A549 (cell line): ENCODE measurements around the gene IGFN1. TPM values are rescaled to one million over a fixed set of nuclear protein-coding genes. Genes with fewer than 3 reads are reported as not detected.

ENCODE experiments used
- ATAC-seq, 2 experiments: fragments of 200-7000 bp in 1 of 2; fragments of >200 bp in 1 of 2; cut with Nextera tagmentation in 1 of 2; cut with Tn5 transposase in 1 of 2; 3 replicates each; pipeline versions ENCODE4 v1.8.0 to v1.9.1; 2018 to 2020; ENCODE audit warnings: mild to moderate bottlenecking in 1 of 2, moderate library complexity in 1 of 2
- CTCF ChIA-PET: fragments of 300-600 bp; sonication (Branson Sonifier 250); formaldehyde crosslinking; extraction: SDS; loops from one replicate; lab custom pipeline; 2021; ENCODE audit warnings: antibody characterized with exemption, inconsistent platforms; lab: Yijun Ruan, JAX
- POLR2A ChIA-PET: fragments of 350-600 bp; formaldehyde crosslinking; extraction: SDS; loops from one replicate; lab custom pipeline; 2021; ENCODE audit warnings: antibody characterized with exemption, inconsistent platforms; lab: Yijun Ruan, JAX
- DNase-seq, 2 experiments: peaks; one replicate each; pipeline versions ENCODE4 v3.0.0 to v3.0.0-alpha.2; 2011 to 2016; ENCODE audit warnings: low read depth in 1 of 2, low spot score in 1 of 2
- FAIRE-seq: peaks from 2 replicates; lab custom pipeline; 2011; peaks lifted over from hg19 to GRCh38; lab: Jason Lieb, UNC
- H3K27ac ChIP-seq, 2 experiments: fragments of >200 bp; sonication (Bioruptor Twin); formaldehyde crosslinking; 3 replicates each; pipeline ENCODE4 v1.5.1; 2016 to 2017
- H3K4me1 ChIP-seq: fragments of >200 bp; sonication (Bioruptor Twin); formaldehyde crosslinking; 3 replicates; pipeline ENCODE4 v1.6.1; 2016
- H3K4me2 ChIP-seq: fragments of >200 bp; sonication (Bioruptor Twin); formaldehyde crosslinking; 3 replicates; pipeline ENCODE4 v1.6.1; 2016
- H3K4me3 ChIP-seq: fragments of >200 bp; sonication (Bioruptor Twin); formaldehyde crosslinking; 3 replicates; pipeline ENCODE4 v1.5.1; 2016
- H3K9me3 ChIP-seq: fragments of >200 bp; sonication (Bioruptor Twin); formaldehyde crosslinking; 3 replicates; pipeline ENCODE4 v1.6.1; 2016
- BCL3 ChIP-seq: fragments of >200 bp; sonication (Bioruptor Twin); formaldehyde crosslinking; IDR thresholded peaks from 3 replicates; pipeline ENCODE4 v1.6.1; 2016
- CEBPB ChIP-seq, 2 experiments: fragments of >200 bp in 1 of 2; sonication (Bioruptor Twin) in 1 of 2; formaldehyde crosslinking in 1 of 2; IDR thresholded peaks; 2 replicates each; pipeline ENCODE4 v1.6.1; 2012 to 2016
- CHD2 ChIP-seq: fragments of 150-350 bp; IDR thresholded peaks from 2 replicates; pipeline ENCODE4 v1.6.1; 2014; ENCODE audit warnings: low read length; ENCODE audit not compliant: partially characterized antibody
- CHD4 ChIP-seq: fragments of 200-600 bp; sonication (generic); IDR thresholded peaks from 2 replicates; pipeline ENCODE4 v1.6.1; 2016; ENCODE audit warnings: antibody characterized with exemption, mild to moderate bottlenecking, borderline replicate concordance
- CTCF ChIP-seq: fragments of >200 bp; sonication (Bioruptor Twin); formaldehyde crosslinking; IDR thresholded peaks from 3 replicates; pipeline ENCODE4 v1.5.1; 2016
- EHF ChIP-seq: fragments of 250-450 bp; sonication (Bioruptor Pico); IDR thresholded peaks from 2 replicates; pipeline ENCODE4 v1.5.0; 2020; ENCODE audit warnings: mild to moderate bottlenecking
- EHMT2 ChIP-seq: fragments of 200-600 bp; sonication (generic); IDR thresholded peaks from 2 replicates; pipeline ENCODE4 v1.6.1; 2016; ENCODE audit warnings: antibody characterized with exemption, low read depth, mild to moderate bottlenecking, moderate library complexity
- EP300 ChIP-seq, 2 experiments: fragments of >200 bp; sonication (Bioruptor Twin); formaldehyde crosslinking; IDR thresholded peaks; 2 replicates in 1 of 2; 3 replicates in 1 of 2; pipeline ENCODE4 v1.6.1; 2016 to 2017
- FOSL2 ChIP-seq, 2 experiments: fragments of 450-650 bp in 1 of 2; fragments of >200 bp in 1 of 2; sonication (Bioruptor Twin) in 1 of 2; formaldehyde crosslinking; IDR thresholded peaks; 2 replicates each; pipeline versions ENCODE4 v1.5.0 to v1.6.1; 2016 to 2020; ENCODE audit warnings: mild to moderate bottlenecking in 1 of 2, moderate library complexity in 1 of 2
- FOXS1 ChIP-seq: fragments of 250-450 bp; sonication (Bioruptor Pico); IDR thresholded peaks from 2 replicates; pipeline ENCODE4 v1.5.0; 2020; ENCODE audit warnings: mild to moderate bottlenecking, moderate library complexity
- HES2 ChIP-seq: fragments of >200 bp; sonication (Bioruptor Twin); formaldehyde crosslinking; IDR thresholded peaks from 2 replicates; pipeline ENCODE4 v1.6.1; 2016
- HEYL ChIP-seq: fragments of 250-450 bp; sonication (Bioruptor Pico); IDR thresholded peaks from 2 replicates; pipeline ENCODE4 v1.8.0; 2021; ENCODE audit warnings: mild to moderate bottlenecking, moderate library complexity
- HOXA7 ChIP-seq: fragments of 250-450 bp; sonication (Bioruptor Pico); IDR thresholded peaks from 2 replicates; pipeline ENCODE4 v1.5.0; 2020; ENCODE audit warnings: mild to moderate bottlenecking, moderate library complexity
- HOXB5 ChIP-seq: fragments of 250-450 bp; sonication (Bioruptor Pico); IDR thresholded peaks from 2 replicates; pipeline ENCODE4 v1.5.0; 2020; ENCODE audit warnings: mild to moderate bottlenecking, moderate library complexity
- JUN ChIP-seq, 2 experiments: fragments of >200 bp; sonication (Bioruptor Twin); formaldehyde crosslinking; IDR thresholded peaks; 2 replicates in 1 of 2; 3 replicates in 1 of 2; pipeline ENCODE4 v1.6.1; 2016 to 2017
- JUNB ChIP-seq: fragments of >200 bp; sonication (Bioruptor Twin); formaldehyde crosslinking; IDR thresholded peaks from 2 replicates; pipeline ENCODE4 v1.6.1; 2016
- MAFK ChIP-seq: fragments of 450-650 bp; IDR thresholded peaks from 2 replicates; pipeline ENCODE4 v1.6.1; 2014; ENCODE audit not compliant: partially characterized antibody
- MAX ChIP-seq: IDR thresholded peaks from 2 replicates; pipeline ENCODE4 v1.6.1; 2012
- MAZ ChIP-seq: fragments of 150-350 bp; IDR thresholded peaks from 2 replicates; pipeline ENCODE4 v1.6.1; 2014; ENCODE audit warnings: antibody characterized with exemption, low read depth, low read length, borderline replicate concordance
- MYC ChIP-seq: IDR thresholded peaks from 2 replicates; pipeline ENCODE4 v1.6.1; 2012; ENCODE audit warnings: mild to moderate bottlenecking, inconsistent platforms, low read length, improper control_type of control experiment, borderline replicate concordance
- NFE2L2 ChIP-seq: fragments of 150-350 bp; conservative IDR thresholded peaks from 2 replicates; pipeline ENCODE4 v1.6.1; 2014; ENCODE audit warnings: low read length
- NPAS2 ChIP-seq: fragments of 250-450 bp; sonication (Bioruptor Pico); IDR thresholded peaks from 2 replicates; pipeline ENCODE4 v1.8.0; 2022; ENCODE audit warnings: mild to moderate bottlenecking, moderate library complexity, borderline replicate concordance
- POLR2A ChIP-seq: IDR thresholded peaks from 2 replicates; pipeline ENCODE4 v1.6.1; 2012; ENCODE audit warnings: mild to moderate bottlenecking, low read length
- RAD21 ChIP-seq, 2 experiments: fragments of >200 bp in 1 of 2; sonication (Bioruptor Twin) in 1 of 2; formaldehyde crosslinking in 1 of 2; IDR thresholded peaks in 1 of 2; conservative IDR thresholded peaks in 1 of 2; 2 replicates in 1 of 2; 3 replicates in 1 of 2; pipeline ENCODE4 v1.6.1; 2012 to 2018; ENCODE audit warnings: inconsistent platforms in 1 of 2
- RARB ChIP-seq: fragments of 250-450 bp; sonication (Bioruptor Pico); IDR thresholded peaks from 2 replicates; pipeline ENCODE4 v1.8.0; 2021; ENCODE audit warnings: mild to moderate bottlenecking, moderate library complexity
- REST ChIP-seq: fragments of 200-600 bp; sonication (generic); IDR thresholded peaks from 2 replicates; pipeline ENCODE4 v1.6.1; 2016; ENCODE audit warnings: antibody characterized with exemption, mild to moderate bottlenecking, moderate library complexity
- SREBF2 ChIP-seq: fragments of 450-650 bp; IDR thresholded peaks from 2 replicates; pipeline ENCODE4 v1.6.1; 2014; ENCODE audit warnings: mild to moderate bottlenecking, moderate library complexity
- ZFP36 ChIP-seq: fragments of 450-650 bp; IDR thresholded peaks from 2 replicates; pipeline ENCODE4 v1.6.1; 2014; ENCODE audit warnings: borderline replicate concordance; ENCODE audit not compliant: partially characterized antibody
- ZSCAN20 ChIP-seq: fragments of 250-450 bp; sonication (Bioruptor Pico); IDR thresholded peaks from 2 replicates; pipeline ENCODE4 v1.8.0; 2022; ENCODE audit warnings: mild to moderate bottlenecking, moderate library complexity
- WGBS: methylation state at CpG from one replicate; pipeline ENCODE4 v1.1.6; 2017; ENCODE audit errors: missing lambda C conversion rate; 5-methylcytosine and 5-hydroxymethylcytosine counted together
- polyA plus RNA-seq, 4 experiments: library from polyadenylated mRNA; depleted of rRNA in 3 of 4; stranded (reverse); fragments of >200 nt; fragmentation: RNase III in 1 of 4; extraction: RNeasy Plus Mini Kit Qiagen cat#74134 plus additional on column Dnase treatment in 1 of 4; gene quantifications; 2 replicates in 3 of 4; 3 replicates in 1 of 4; pipeline ENCODE4 v1.2.3, GENCODE V29; 2011 to 2017

IGFN1 gene
- polyA plus RNA-seq, 2 of the 4 experiments (the other 2 are of a cell fraction): 0.03 to 4.7 TPM

GRCh38 chr1:201266774-201267173 is 76.2 kb downstream of the IGFN1 start:
- POLR2A ChIA-PET: interaction anchor here (0.7 kb wide), 1 partner anchor 731 kb away, joined by 3 read pairs; no protein-coding TSS in a partner anchor
- TF ChIP-seq EHF (CRISPR knock-in tag) (no peak), RARB (CRISPR knock-in tag) (no peak), HES2 (no peak), CEBPB (IDR thresholded peaks at IDR 0.05) (peak; percentile 67 to 77; a peak in 3 of 4 replicates), ZSCAN20 (CRISPR knock-in tag) (no peak), FOXS1 (CRISPR knock-in tag) (no peak), MAFK (no peak), JUNB (peak; percentile 45; the same call in 1 of the 2 replicates), MYC (no peak), HEYL (CRISPR knock-in tag) (no peak), HOXB5 (no peak), NPAS2 (no peak), FOSL2 (IDR thresholded peaks at IDR 0.05) (peak; percentile 83), FOSL2 (CRISPR knock-in tag; IDR thresholded peaks at IDR 0.05) (peak; percentile 88), MAZ (no peak), NFE2L2 (no peak), CHD4 (no peak), JUN (IDR thresholded peaks at IDR 0.05) (peak in 1 of 2 experiments; percentile 44; a peak in 2 of 5 replicates), EP300 (IDR thresholded peaks at IDR 0.05) (no peak; a peak in 2 of 5 replicates), REST (no peak), HOXA7 (no peak), EHMT2 (no peak), SREBF2 (no peak), BCL3 (peak; percentile 50; the same call in 1 of the 3 replicates), POLR2A (no peak), CHD2 (no peak), ZFP36 (no peak), CTCF (no peak), MAX (peak; percentile 65), RAD21 (conservative IDR thresholded peaks at IDR 0.05 in 1 of 2, IDR thresholded peaks at IDR 0.05 in 1 of 2) (no peak)
- no peak overlapping the region for H3K4me3 ChIP-seq
- peaks cover 48% of the 10 kb centered on the region for H3K4me1 ChIP-seq
- peak overlapping the region; percentile 73 to 90 for H3K27ac ChIP-seq
- peak; percentile 77 for ATAC-seq
- no peak for FAIRE-seq
- peak; percentile 76 to 92 for DNase-seq
- no peaks in the 10 kb centered on the region for H3K9me3 ChIP-seq
- peak overlapping the region; percentile 65 for H3K4me2 ChIP-seq
- CTCF ChIA-PET: interaction anchor here (0.7 to 8.4 kb wide), 10 partner anchors 12 to 96 kb away, joined by 3 to 79 read pairs (median 4); no protein-coding TSS in a partner anchor
- 8% methylated on average over 3 of the region's 3 CpGs for WGBS
